H4 (cell line): ENCODE results near the gene GK. TPM values are rescaled to one million over a fixed set of nuclear protein-coding genes. Genes with fewer than 3 reads are reported as not detected.
"Not testable (repeated sequence)": the region's sequence is repeated elsewhere in the genome, so short reads cannot be mapped to it uniquely, and the experiment has no call there.

ENCODE experiments used
- DNase-seq: peaks from one replicate; pipeline ENCODE4 v3.0.0-alpha.2; 2015; ENCODE audit warnings: low spot score
- total RNA-seq: library from RNA; depleted of rRNA; stranded (reverse); fragments of >200 nt; shearing (Covaris generic); gene quantifications from 2 replicates; pipeline ENCODE4 v1.2.3, GENCODE V29; 2014; rRNA removed

GK gene
- total RNA-seq, 1 experiment from 2014 or later, result 7.4 TPM

GRCh38 chrX:30706216-30706775 lies 53.1 kb downstream of the GK start:
- no peak for DNase-seq

DNA sequence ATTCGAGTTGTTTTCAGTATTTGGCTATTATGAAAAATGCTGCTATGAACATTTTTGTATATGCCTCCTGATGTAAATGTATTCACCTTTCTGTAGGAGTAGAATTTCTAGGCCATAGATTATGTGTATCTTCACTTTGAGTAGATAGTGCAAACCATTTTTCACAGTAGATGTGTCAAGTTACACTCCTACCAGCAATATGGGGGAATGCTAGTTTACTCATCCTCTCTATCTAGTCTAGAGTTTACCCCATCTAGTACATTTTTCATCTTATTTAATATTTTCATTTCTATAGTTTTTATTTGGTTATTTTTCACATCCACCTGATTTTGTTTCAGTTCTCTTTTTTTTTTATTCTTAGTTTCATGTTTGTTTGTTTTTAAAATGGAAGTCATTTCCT lies 59.0 kb downstream of the GK start:
- DNase-seq, result no peak

GRCh38 chrX:30713061-30713525 lies 59.9 kb downstream of the GK start:
- peak; percentile 20 for DNase-seq

DNA sequence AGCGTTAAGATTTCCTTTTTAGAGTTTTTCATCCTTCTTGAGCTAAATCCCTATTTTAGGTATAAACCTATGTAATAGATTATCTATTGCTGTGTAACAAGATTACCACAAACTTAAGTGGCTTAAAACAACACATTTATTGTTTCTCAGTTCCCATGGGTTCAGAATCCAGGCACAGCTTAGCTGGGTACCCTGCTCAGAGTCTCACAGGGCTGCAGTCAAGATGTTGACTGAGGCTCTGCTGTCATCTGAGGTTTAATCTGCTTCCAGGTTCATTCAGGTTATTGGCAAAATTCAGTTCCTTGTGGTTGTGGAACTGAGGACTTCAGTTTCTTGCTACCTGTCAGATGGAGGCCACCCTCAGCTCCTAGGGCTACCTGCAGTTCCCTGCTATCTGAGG lies 60.9 kb downstream of the GK start:
- no peak for DNase-seq

GRCh38 chrX:30715976-30716375 lies 62.8 kb downstream of the GK start:
- no peak for DNase-seq

DNA sequence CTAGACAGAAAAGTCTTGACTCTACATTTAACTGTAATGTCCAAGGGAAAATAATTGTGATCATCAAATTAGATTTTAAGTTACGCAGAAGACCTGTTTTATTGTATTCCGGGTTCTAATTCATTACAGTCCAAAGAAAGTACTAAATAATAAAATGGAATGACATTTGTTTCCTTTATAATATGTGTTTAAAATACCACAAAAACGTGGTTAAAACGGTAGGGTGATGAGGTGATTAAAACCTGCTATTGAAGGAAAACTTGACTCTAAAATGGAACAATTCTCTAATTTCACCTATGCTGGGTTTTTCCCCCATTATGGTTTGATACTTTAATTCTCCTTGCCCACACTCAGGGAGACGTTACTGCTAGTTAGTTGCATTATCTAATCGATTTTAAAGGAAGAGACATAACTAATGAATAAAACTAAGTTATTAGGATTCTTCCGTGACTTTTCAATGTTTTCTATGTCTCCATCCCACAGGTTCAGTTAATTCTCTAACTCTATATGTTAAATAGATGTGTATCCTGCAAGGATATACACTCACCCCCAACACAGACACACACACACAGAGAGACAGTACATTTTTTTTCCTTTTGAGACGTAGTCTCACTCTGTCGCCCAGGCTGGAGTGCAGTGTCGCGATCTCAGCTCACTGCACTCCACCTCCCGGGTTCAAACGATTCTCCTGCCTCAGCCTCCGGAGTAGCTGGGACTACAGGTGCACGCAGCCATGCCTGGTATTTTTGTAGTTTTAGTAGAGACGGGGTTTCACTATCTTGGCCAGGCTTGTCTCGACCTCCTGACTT lies 80.8 kb downstream of the GK start:
- no peak for DNase-seq

DNA sequence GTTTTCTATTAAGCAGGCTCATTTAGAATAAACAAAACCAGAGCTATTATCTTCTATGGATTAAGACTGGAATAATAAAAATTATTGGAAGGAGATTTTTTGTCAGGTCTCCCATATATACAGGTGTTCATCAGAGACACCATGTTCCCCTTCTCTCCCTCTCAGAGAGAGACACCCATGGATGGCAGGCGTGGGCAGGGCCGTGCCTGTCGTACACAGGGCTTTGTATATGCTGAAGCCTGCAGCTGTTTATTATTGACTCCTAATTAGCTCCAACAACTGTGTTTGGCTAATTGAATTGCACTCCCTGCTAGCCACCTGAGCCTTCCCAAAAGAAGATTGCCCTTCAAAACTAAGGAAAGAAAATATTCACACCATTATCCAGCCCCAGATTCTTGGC lies 81.6 kb downstream of the GK start:
- no peak for DNase-seq

DNA sequence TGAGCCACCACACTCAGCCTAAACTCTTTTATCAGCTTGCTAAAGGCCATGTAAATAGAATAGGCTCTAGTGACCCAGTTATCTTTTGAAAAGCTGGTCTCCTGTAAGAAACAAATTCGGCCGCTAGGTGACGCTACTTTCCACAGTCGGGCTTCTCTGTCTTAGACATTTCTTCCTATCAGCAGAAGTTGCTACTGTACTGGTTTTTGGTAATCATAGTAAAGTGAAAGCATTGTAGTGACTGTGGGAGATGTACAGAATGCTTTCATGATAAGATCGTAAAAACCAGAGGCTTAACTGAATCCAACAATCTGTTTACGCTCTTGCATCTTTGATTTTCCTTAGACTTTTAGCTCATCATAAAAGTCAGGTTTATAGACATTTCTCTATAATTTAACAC lies 82.6 kb downstream of the GK start:
- DNase-seq, result peak; percentile 26

DNA sequence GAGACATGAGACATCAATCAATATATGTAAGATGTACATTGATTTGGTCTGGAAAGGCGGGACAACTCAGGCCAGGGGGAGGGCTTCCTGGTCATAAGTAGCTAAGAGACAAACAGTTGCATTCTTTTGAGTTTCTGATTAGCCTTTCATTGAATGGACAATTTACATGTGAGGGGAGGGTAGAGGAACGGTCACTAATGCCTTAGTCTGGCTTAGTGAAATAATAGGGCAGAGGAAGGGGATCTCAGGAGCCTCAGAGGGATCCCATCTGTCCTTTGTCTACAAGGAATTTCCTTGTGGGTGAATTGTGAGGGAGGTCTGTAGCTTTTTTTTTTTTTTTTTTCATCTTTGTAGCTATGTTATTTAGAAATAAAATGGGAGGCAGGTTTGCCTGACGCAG lies 88.3 kb downstream of the GK start:
- DNase-seq, result no peak

- DNase-seq, result no peak
Measured at GRCh38 chrX:30748342-30748960, 95.2 kb downstream of the GK start.

GRCh38 chrX:30751497-30751896 lies 98.3 kb downstream of the GK start:
- no peak for DNase-seq

GRCh38 chrX:30762755-30763154 lies 109.5 kb downstream of the GK start:
- DNase-seq, result no peak

GRCh38 chrX:30773764-30774163 lies 120.5 kb downstream of the GK start:
- DNase-seq, result not testable (repeated sequence)

GRCh38 chrX:30777575-30777974 lies 124.4 kb downstream of the GK start:
- DNase-seq, result no peak

- DNase-seq, result no peak
Measured at GRCh38 chrX:30779453-30780030, 126.3 kb downstream of the GK start.

Other genes with a start within 250 kb of the GK start
- gene TASL, start 75.7 kb upstream of the GK start, total RNA-seq, result not detected in 2 replicates
- 10.8 and 11.0 TPM in 2 replicates for gene TAB3, start 235.8 kb downstream of the GK start, total RNA-seq